B cell (primary cell): ENCODE results near the gene ABHD3. TPM values are rescaled to one million over a fixed set of nuclear protein-coding genes. Genes with fewer than 3 reads are reported as not detected.

Experiments used
- ATAC-seq: fragments of 200-7000 bp; cut with Tn5 transposase; one replicate; pipeline ENCODE4 v1.10.0; 2021; ENCODE audit warnings: low read depth, mild to moderate bottlenecking, moderate number of reproducible peaks, moderate library complexity
- CTCF ChIA-PET: fragments of 350-600 bp; sonication (Branson Sonifier 250); formaldehyde crosslinking; loops from one replicate; lab custom pipeline; 2021; ENCODE audit warnings: antibody characterized with exemption, inconsistent platforms; lab: Charles Lee
- POLR2A ChIA-PET: fragments of 350-600 bp; sonication (Branson Sonifier 250); formaldehyde crosslinking; loops from one replicate; lab custom pipeline; 2021; ENCODE audit warnings: antibody characterized with exemption; lab: Charles Lee
- DNase-seq: peaks from one replicate; pipeline ENCODE4 v3.0.0; 2013
- H2AFZ ChIP-seq: 2 replicates; pipeline ENCODE4 v1.6.1; 2012; ENCODE audit warnings: mild to moderate bottlenecking, low read depth, low read length; ENCODE audit not compliant: insufficient read depth, poor library complexity, severe bottlenecking
- H3K27ac ChIP-seq, 2 donors: 1 replicate in 1 of 2; 2 replicates in 1 of 2; pipeline ENCODE4 v1.5.1; 2012 to 2013; ENCODE audit warnings: low read length in 2 of 2, mild to moderate bottlenecking in 2 of 2, moderate library complexity in 1 of 2
- H3K27me3 ChIP-seq, 4 experiments: fragments of 200-600 bp in 1 of 4; sonication (generic) in 1 of 4; replicated peaks in 1 of 4; 1 replicate in 2 of 4; 2 replicates in 2 of 4; pipeline versions ENCODE4 v1.6.1 to v1.7.0; 2013 to 2016; ENCODE audit warnings: low read length in 3 of 4, mild to moderate bottlenecking in 2 of 4, mixed read lengths in 1 of 4, moderate library complexity in 1 of 4; ENCODE audit not compliant: insufficient read depth in 4 of 4, control insufficient read depth in 3 of 4; ENCODE audit errors: control extremely low read depth in 1 of 4
- H3K36me3 ChIP-seq, 2 experiments: replicated peaks in 1 of 2; 1 replicate in 1 of 2; 2 replicates in 1 of 2; pipeline versions ENCODE4 v1.6.1 to v1.7.1; 2013; ENCODE audit warnings: low read length in 1 of 2; ENCODE audit not compliant: insufficient read depth in 2 of 2, control insufficient read depth in 1 of 2; ENCODE audit errors: control extremely low read depth in 1 of 2, extremely low read depth in 1 of 2
- H3K4me1 ChIP-seq, 2 donors: fragments of 200-600 bp in 1 of 2; sonication (generic) in 1 of 2; 1 replicate in 1 of 2; 2 replicates in 1 of 2; pipeline versions ENCODE4 v1.5.1 to v1.6.1; 2013 to 2017; ENCODE audit warnings: low read length in 2 of 2; ENCODE audit not compliant: control insufficient read depth in 2 of 2, insufficient read depth in 2 of 2
- H3K4me2 ChIP-seq: replicated peaks from 2 replicates; pipeline ENCODE3; 2012; ENCODE audit warnings: mild to moderate bottlenecking, low read depth, low read length; ENCODE audit not compliant: poor library complexity, severe bottlenecking
- H3K4me3 ChIP-seq, 5 experiments: fragments of 200-600 bp in 1 of 5; sonication (generic) in 1 of 5; 1 replicate in 3 of 5; 2 replicates in 2 of 5; pipeline versions ENCODE4 v1.5.1 to v1.7.0; 2011 to 2016; ENCODE audit warnings: low read length in 4 of 5, mild to moderate bottlenecking in 4 of 5, low read depth in 2 of 5, control low read depth in 1 of 5, moderate library complexity in 1 of 5; ENCODE audit not compliant: insufficient read depth in 1 of 5; ENCODE audit errors: control extremely low read depth in 1 of 5, extremely low read depth in 1 of 5
- H3K79me2 ChIP-seq: fragments of 200-600 bp; sonication (generic); one replicate; pipeline ENCODE4 v1.6.0; 2016; ENCODE audit warnings: low read length; ENCODE audit not compliant: control insufficient read depth, insufficient read depth
- H3K9ac ChIP-seq: fragments of 200-600 bp; sonication (generic); 2 replicates; pipeline ENCODE4 v1.6.1; 2017; ENCODE audit warnings: mild to moderate bottlenecking, low read length, moderate library complexity
- H3K9me3 ChIP-seq, 3 donors: one replicate each; pipeline versions ENCODE4 v1.6.1 to v1.7.1; 2013; ENCODE audit warnings: low read length in 2 of 3; ENCODE audit not compliant: control insufficient read depth in 2 of 3, insufficient read depth in 1 of 3; ENCODE audit errors: control extremely low read depth in 1 of 3
- H4K20me1 ChIP-seq: 2 replicates; pipeline ENCODE4 v1.6.0; 2012; ENCODE audit warnings: mild to moderate bottlenecking, low read length; ENCODE audit not compliant: insufficient read depth, control insufficient read depth, poor library complexity, severe bottlenecking
- H3K27ac Mint-ChIP-seq: one replicate; pipeline ENCODE4 v1.8.0; 2021; ENCODE audit warnings: mixed read lengths
- H3K27me3 Mint-ChIP-seq: one replicate; pipeline ENCODE4 v1.8.0; 2021; ENCODE audit warnings: mixed read lengths
- H3K4me1 Mint-ChIP-seq: one replicate; pipeline ENCODE4 v1.8.0; 2021; ENCODE audit warnings: mixed read lengths
- H3K4me3 Mint-ChIP-seq: one replicate; pipeline ENCODE4 v1.8.0; 2021; ENCODE audit warnings: mixed read lengths
- H3K9me3 Mint-ChIP-seq: one replicate; pipeline ENCODE4 v1.8.0; 2022; ENCODE audit warnings: mixed read lengths; ENCODE audit not compliant: insufficient read depth
- CTCF ChIP-seq: fragments of 200-600 bp; IDR thresholded peaks from one replicate; pipeline ENCODE4 v1.8.0; 2022; ENCODE audit warnings: antibody characterized with exemption, mild to moderate bottlenecking
- EZH2 ChIP-seq: IDR thresholded peaks from 2 replicates; pipeline ENCODE4 v1.6.1; 2012; ENCODE audit warnings: borderline replicate concordance, low read depth, mild to moderate bottlenecking, moderate library complexity, low read length; ENCODE audit not compliant: insufficient read depth, poor library complexity, severe bottlenecking
- WGBS: methylation state at CpG from one replicate; pipeline ENCODE4 v1.1.5; 2013; ENCODE audit warnings: missing lambda C conversion rate; ENCODE audit not compliant: insufficient coverage; 5-methylcytosine and 5-hydroxymethylcytosine counted together
- intact Hi-C: fragments of 100-400 bp; cut with micrococcal nuclease; formaldehyde crosslinking; loops from one replicate; pipeline ENCODE4 v1.10.0; 2022
- polyA minus RNA-seq: library from RNA; depleted of rRNA, polyadenylated mRNA; stranded (reverse); fragments of >200 nt; gene quantifications from 2 replicates; pipeline ENCODE4 v1.2.3, GENCODE V29; 2012
- polyA plus RNA-seq: library from polyadenylated mRNA; depleted of rRNA; stranded (reverse); fragments of >200 nt; gene quantifications from 2 replicates; pipeline ENCODE4 v1.2.3, GENCODE V29; 2012
- total RNA-seq, 2 donors: library from RNA; stranded (reverse); fragments of 120-200 nt in 1 of 2; gene quantifications; 1 replicate in 1 of 2; 2 replicates in 1 of 2; pipeline versions ENCODE4 v1.2.3 to v1.2.4, GENCODE V29; 2013 to 2022

Gene ABHD3
- 27.6 and 32.8 TPM in 2 replicates for total RNA-seq
- 30.7 TPM for total RNA-seq (2013)
- 24.7 and 43.6 TPM in 2 replicates for polyA plus RNA-seq
- polyA minus RNA-seq = 23.3 and 40.4 TPM in 2 replicates

GRCh38 chr18:21704603-21705364 is at the start of gene ABHD3:
TSS of gene ABHD3 (minus strand) at chr18:21704774. CDS start at chr18:21704665, 109 bp downstream.
- Mint-ChIP-seq H3K4me3 (peak within 1 kb of the TSS; percentile 98), H3K27me3 (no peaks in the 10 kb centered on the region), H3K9me3 (no peaks in the 10 kb centered on the region), H3K27ac (peak within 1 kb of the TSS; percentile 95), H3K4me1 (peaks cover 20% of the 10 kb centered on the region)
- Histone ChIP-seq H3K27me3 (no peaks in the 10 kb centered on the region), H3K4me1 (peaks cover 10 to 11% of the 10 kb centered on the region in 2 donors), H3K4me2 (peak within 1 kb of the TSS; percentile 81), H3K36me3 (peaks cover 5 to 9% of the 10 kb centered on the region in 2 experiments), H3K4me3 (peak within 1 kb of the TSS; percentile 66 to 87 (median 69)), H3K79me2 (peaks cover 25% of the 10 kb centered on the region), H3K9me3 (no peaks in the 10 kb centered on the region), H3K27ac (peak within 1 kb of the TSS; percentile 82 to 92), H4K20me1 (no peaks in the 10 kb centered on the region), H3K9ac (peak within 1 kb of the TSS; percentile 84), H2AFZ (peak within 1 kb of the TSS; percentile 81)
- ChIA-PET CTCF (interaction anchor here (0.7 to 2.5 kb wide), 5 partner anchors 22 to 104 kb away, joined by 3 to 12 read pairs (median 4); partner anchors contain the start of genes ESCO1 and MIB1), POLR2A (interaction anchor here (1.4 to 1.9 kb wide), 4 partner anchors 22 to 105 kb away, joined by 4 to 11 read pairs (median 8); partner anchors contain the start of genes ESCO1 and MIB1)
- intact Hi-C loops = loop anchor here (1.0 kb wide), 1 partner anchor 36 kb away; the partner anchor contains the start of gene MIB1
- DNase-seq = peak; percentile 93
- WGBS = under 1% methylated on average over 56 of the region's 60 CpGs
- peak; percentile 93 for ATAC-seq
- TF ChIP-seq CTCF (peak; percentile 58), EZH2 (no peak)
